ENCODE measurements around the gene GCGR.

The GCGR gene

DNA sequence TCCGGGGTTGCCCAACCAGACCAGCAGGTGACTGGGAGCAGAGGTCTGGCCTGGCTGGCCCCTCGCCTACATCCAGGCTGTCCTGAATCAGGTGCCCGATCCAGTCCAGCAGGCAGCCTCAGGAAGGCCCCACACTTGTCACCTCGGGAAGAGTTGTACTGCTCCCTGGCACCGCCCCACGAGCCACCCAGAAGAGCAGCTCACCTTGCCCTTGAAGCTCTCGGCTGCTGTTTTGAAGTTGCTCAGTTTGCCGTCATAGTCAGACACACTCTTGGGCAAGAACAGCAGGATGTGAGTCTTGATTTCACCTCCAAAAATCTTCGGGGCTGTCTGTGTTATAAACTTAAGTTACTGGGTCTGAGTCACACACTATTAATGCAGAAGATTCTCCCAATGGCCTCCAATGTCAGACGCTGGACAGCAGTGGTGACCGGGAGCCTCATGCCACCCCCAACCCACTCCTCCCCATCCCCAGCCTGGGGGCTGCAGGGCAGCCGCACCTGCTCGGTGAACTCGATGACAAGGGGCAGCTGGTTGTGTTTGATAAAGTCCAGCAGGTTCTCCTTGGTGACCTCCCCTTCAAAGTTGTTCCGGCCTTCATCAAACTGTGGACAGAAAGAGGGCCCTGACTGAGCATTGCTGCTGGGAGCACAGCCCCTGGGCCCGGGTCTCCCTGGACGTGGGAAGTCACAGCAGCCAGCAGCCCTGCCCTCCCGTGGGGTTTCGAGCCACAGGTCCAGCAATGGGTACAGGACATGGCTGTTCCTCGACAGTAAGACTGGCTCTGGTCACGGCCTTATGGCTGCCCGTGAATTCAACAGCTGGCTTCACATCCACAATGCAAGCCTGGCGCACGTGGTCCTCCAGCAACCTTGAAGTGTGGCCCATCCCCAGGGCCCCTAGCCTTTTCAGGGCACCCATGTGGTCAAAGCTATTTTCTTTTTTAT, 43.1 kb downstream of the GCGR start:
- no peak overlapping the region for H3K4me3 ChIP-seq (ENCODE audit: low read depth, low read length)
- no peak overlapping the region for H3K27ac ChIP-seq (ENCODE audit: extremely low read depth, low read depth, low read length)
- peaks cover 44 to 84% of the 10 kb centered on the region in 2 experiments for H3K36me3 ChIP-seq (ENCODE audit: control insufficient read depth in 2 of 2, insufficient read depth in 1 of 2, low read length in 2 of 2)
- H3K9me3 ChIP-seq (ENCODE audit: control insufficient read depth, insufficient read depth, low read depth, low read length): no peaks in the 10 kb centered on the region
- H3K4me1 ChIP-seq (ENCODE audit: control insufficient read depth, insufficient read depth, low read length): no peaks in the 10 kb centered on the region
- TF ChIP-seq, protein P1, sequence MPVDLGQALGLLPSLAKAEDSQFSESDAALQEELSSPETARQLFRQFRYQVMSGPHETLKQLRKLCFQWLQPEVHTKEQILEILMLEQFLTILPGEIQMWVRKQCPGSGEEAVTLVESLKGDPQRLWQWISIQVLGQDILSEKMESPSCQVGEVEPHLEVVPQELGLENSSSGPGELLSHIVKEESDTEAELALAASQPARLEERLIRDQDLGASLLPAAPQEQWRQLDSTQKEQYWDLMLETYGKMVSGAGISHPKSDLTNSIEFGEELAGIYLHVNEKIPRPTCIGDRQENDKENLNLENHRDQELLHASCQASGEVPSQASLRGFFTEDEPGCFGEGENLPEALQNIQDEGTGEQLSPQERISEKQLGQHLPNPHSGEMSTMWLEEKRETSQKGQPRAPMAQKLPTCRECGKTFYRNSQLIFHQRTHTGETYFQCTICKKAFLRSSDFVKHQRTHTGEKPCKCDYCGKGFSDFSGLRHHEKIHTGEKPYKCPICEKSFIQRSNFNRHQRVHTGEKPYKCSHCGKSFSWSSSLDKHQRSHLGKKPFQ (tag by site-specific recombination; IDR thresholded peaks at IDR 0.05): no peak
- TF ChIP-seq, protein P2, sequence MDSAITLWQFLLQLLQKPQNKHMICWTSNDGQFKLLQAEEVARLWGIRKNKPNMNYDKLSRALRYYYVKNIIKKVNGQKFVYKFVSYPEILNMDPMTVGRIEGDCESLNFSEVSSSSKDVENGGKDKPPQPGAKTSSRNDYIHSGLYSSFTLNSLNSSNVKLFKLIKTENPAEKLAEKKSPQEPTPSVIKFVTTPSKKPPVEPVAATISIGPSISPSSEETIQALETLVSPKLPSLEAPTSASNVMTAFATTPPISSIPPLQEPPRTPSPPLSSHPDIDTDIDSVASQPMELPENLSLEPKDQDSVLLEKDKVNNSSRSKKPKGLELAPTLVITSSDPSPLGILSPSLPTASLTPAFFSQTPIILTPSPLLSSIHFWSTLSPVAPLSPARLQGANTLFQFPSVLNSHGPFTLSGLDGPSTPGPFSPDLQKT (IDR thresholded peaks at IDR 0.05; ENCODE audit: borderline replicate concordance, low read depth, low read length): no peak
- no peak for TF ChIP-seq ZNF624 (tag by site-specific recombination; IDR thresholded peaks at IDR 0.05)
- no peak for TF ChIP-seq ZNF768 (tag by site-specific recombination; IDR thresholded peaks at IDR 0.05)
- no peak for TF ChIP-seq ZNF341 (tag by site-specific recombination; IDR thresholded peaks at IDR 0.05; ENCODE audit: low read depth)
- no peak for TF ChIP-seq ZNF155 (tag by site-specific recombination; IDR thresholded peaks at IDR 0.05)
- TF ChIP-seq, protein P3, sequence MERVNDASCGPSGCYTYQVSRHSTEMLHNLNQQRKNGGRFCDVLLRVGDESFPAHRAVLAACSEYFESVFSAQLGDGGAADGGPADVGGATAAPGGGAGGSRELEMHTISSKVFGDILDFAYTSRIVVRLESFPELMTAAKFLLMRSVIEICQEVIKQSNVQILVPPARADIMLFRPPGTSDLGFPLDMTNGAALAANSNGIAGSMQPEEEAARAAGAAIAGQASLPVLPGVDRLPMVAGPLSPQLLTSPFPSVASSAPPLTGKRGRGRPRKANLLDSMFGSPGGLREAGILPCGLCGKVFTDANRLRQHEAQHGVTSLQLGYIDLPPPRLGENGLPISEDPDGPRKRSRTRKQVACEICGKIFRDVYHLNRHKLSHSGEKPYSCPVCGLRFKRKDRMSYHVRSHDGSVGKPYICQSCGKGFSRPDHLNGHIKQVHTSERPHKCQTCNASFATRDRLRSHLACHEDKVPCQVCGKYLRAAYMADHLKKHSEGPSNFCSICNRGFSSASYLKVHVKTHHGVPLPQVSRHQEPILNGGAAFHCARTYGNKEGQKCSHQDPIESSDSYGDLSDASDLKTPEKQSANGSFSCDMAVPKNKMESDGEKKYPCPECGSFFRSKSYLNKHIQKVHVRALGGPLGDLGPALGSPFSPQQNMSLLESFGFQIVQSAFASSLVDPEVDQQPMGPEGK (tag by site-specific recombination; IDR thresholded peaks at IDR 0.05): no peak
- no peak for TF ChIP-seq TRIM28 (IDR thresholded peaks at IDR 0.05; ENCODE audit: borderline replicate concordance, low read length)
- TF ChIP-seq KLF9 (tag by site-specific recombination; IDR thresholded peaks at IDR 0.05; ENCODE audit: low read depth): no peak
- no peak for TF ChIP-seq ZNF391 (tag by site-specific recombination; IDR thresholded peaks at IDR 0.05; ENCODE audit: borderline replicate concordance, low read depth)
- TF ChIP-seq ZBTB20 (tag by site-specific recombination; IDR thresholded peaks at IDR 0.05): no peak
- POLR2A ChIA-PET: interaction anchor here (0.6 kb wide), 1 partner anchor 144 kb away, joined by 3 read pairs; the partner anchor contains the start of gene MRPL12
- CTCF ChIA-PET: interaction anchor here (1.3 to 1.8 kb wide), 2 partner anchors 14 to 111 kb away, joined by 3 to 4 read pairs; partner anchors contain the start of gene MCRIP1

DNA sequence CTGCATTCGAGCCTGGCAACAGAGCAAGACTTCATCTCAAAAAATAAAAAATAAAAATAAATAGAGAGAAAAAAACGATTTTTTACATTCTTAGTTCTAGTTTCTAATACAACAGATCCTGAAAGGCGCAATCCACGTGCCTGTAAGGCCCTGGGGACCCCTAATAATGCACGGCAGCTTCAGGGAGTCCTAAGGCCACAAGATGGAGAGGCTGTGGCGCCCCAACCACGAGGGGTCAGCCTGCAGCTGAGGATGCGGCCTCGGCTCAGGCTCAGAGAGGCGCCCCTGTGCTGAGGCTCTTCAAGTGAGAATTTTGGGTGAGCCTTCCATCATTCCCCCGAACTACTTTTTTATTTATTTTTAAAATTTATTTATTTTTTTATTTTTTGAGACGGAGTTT, 45.5 kb downstream of the GCGR start:
- TF ChIP-seq ZFP3 (tag by site-specific recombination; IDR thresholded peaks at IDR 0.05; ENCODE audit: low read depth) (no peak), ZNF23 (tag by site-specific recombination; IDR thresholded peaks at IDR 0.05; ENCODE audit: borderline replicate concordance) (no peak), ZNF223 (tag by site-specific recombination; IDR thresholded peaks at IDR 0.05) (no peak), ZNF138 (tag by site-specific recombination; IDR thresholded peaks at IDR 0.05; ENCODE audit: borderline replicate concordance) (no peak), ZNF202 (tag by site-specific recombination; IDR thresholded peaks at IDR 0.05; ENCODE audit: borderline replicate concordance) (no peak), ZNF133 (tag by site-specific recombination; IDR thresholded peaks at IDR 0.05) (no peak), ZNF394 (tag by site-specific recombination; IDR thresholded peaks at IDR 0.05; ENCODE audit: borderline replicate concordance) (no peak), ZNF341 (tag by site-specific recombination; IDR thresholded peaks at IDR 0.05; ENCODE audit: low read depth) (no peak), ZFP41 (tag by site-specific recombination; IDR thresholded peaks at IDR 0.05; ENCODE audit: borderline replicate concordance) (no peak), ZNF677 (tag by site-specific recombination; IDR thresholded peaks at IDR 0.05) (no peak), ZNF416 (tag by site-specific recombination; IDR thresholded peaks at IDR 0.05) (no peak), GLIS2 (tag by site-specific recombination; IDR thresholded peaks at IDR 0.05) (no peak), GLI4 (tag by site-specific recombination; IDR thresholded peaks at IDR 0.05) (no peak)
- TF ChIP-seq, protein P4, sequence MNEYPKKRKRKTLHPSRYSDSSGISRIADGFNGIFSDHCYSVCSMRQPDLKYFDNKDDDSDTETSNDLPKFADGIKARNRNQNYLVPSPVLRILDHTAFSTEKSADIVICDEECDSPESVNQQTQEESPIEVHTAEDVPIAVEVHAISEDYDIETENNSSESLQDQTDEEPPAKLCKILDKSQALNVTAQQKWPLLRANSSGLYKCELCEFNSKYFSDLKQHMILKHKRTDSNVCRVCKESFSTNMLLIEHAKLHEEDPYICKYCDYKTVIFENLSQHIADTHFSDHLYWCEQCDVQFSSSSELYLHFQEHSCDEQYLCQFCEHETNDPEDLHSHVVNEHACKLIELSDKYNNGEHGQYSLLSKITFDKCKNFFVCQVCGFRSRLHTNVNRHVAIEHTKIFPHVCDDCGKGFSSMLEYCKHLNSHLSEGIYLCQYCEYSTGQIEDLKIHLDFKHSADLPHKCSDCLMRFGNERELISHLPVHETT (tag by site-specific recombination; IDR thresholded peaks at IDR 0.05): no peak
- Histone ChIP-seq H3K36me3 (ENCODE audit: control insufficient read depth in 2 of 2, insufficient read depth in 1 of 2, low read length in 2 of 2) (peaks cover 60 to 87% of the 10 kb centered on the region in 2 experiments), H3K9me3 (ENCODE audit: control insufficient read depth, insufficient read depth, low read depth, low read length) (no peaks in the 10 kb centered on the region), H3K4me3 (ENCODE audit: low read depth, low read length) (no peak overlapping the region), H3K27ac (ENCODE audit: extremely low read depth, low read depth, low read length) (no peak overlapping the region), H3K4me1 (ENCODE audit: control insufficient read depth, insufficient read depth, low read length) (no peaks in the 10 kb centered on the region)
- ChIA-PET POLR2A (no interaction called here), CTCF (no interaction called here)
